ENCODE measurements around the gene DIP2A. TPM values are rescaled to one million over a fixed set of nuclear protein-coding genes. Genes with fewer than 3 reads are reported as not detected.

Gene DIP2A
- total and polyA plus RNA-seq, 2 of the 13 experiments (the other 11 are each of a cell fraction or from before 2014, with no cell fraction given), result 18.5 to 37.6 TPM

DNA sequence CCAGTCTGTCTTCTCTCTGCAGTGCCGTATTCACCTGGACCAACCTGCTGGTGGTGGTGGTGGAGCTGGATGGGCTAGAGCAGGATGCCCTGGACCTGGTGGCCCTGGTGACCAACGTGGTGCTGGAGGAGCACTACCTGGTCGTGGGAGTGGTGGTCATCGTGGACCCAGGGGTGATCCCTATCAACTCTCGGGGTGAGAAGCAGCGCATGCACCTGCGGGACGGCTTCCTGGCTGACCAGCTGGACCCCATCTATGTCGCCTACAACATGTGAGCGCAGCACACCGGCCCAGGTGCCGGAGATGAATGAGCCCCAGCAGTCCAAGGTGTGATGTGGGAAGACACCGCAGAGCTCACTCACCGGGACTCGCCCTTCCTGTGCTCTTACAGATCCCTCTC is 108.7 kb downstream of the DIP2A start:
- Histone ChIP-seq H2AFZ (ENCODE audit: low read length) (no peak overlapping the region), H3K9me3 (ENCODE audit: low read length) (no peaks in the 10 kb centered on the region), H3K79me2 (ENCODE audit: insufficient read depth, low read length) (no peaks in the 10 kb centered on the region), H3K27me3 (ENCODE audit: control insufficient read depth in 1 of 2, insufficient read depth in 2 of 2, low read length in 2 of 2) (no peaks in the 10 kb centered on the region), H3K27ac (ENCODE audit: extremely low read length, insufficient read depth, low read length) (no peak overlapping the region), H3K36me3 (replicated peaks in 1 of 2; ENCODE audit: control insufficient read depth in 1 of 2, insufficient read depth in 2 of 2, low read length in 2 of 2) (peaks cover 8 to 33% of the 10 kb centered on the region in 2 experiments; a peak in 4 of 5 replicates), H3K4me3 (replicated peaks in 1 of 3; ENCODE audit: insufficient read depth in 1 of 3, low read depth in 2 of 3, low read length in 3 of 3) (no peak overlapping the region), H3K4me1 (ENCODE audit: insufficient read depth, low read length) (no peaks in the 10 kb centered on the region), H4K20me1 (ENCODE audit: insufficient read depth, low read length) (no peaks in the 10 kb centered on the region), H3K9ac (ENCODE audit: insufficient read depth, low read depth, low read length) (no peak overlapping the region), H3K4me2 (ENCODE audit: low read depth, low read length) (no peak overlapping the region)
- BruUV-seq (replicated peaks), result no TSS peak
- ATAC-seq (no peak), FAIRE-seq (no peak), DNase-seq (ENCODE audit: low spot score) (no peak)
- in situ Hi-C loops (cut with HindIII; ENCODE audit: extremely low pct_ligation_motif_present, low pct_unique_long_range_greater_than_20kb) (no loop called here), intact Hi-C loops (cut with micrococcal nuclease; ENCODE audit: unreplicated experiment) (no loop called here)
- TF ChIP-seq ZNF253 (CRISPR knock-in tag; IDR thresholded peaks at IDR 0.05; ENCODE audit: borderline replicate concordance) (no peak), RAD21 (CRISPR knock-in tag; IDR thresholded peaks at IDR 0.05) (no peak), ZNF230 (CRISPR knock-in tag; IDR thresholded peaks at IDR 0.05) (no peak), HOXA5 (CRISPR knock-in tag; IDR thresholded peaks at IDR 0.05) (no peak), ZSCAN31 (CRISPR knock-in tag; IDR thresholded peaks at IDR 0.05; ENCODE audit: low read depth) (no peak), ZNF136 (CRISPR knock-in tag; IDR thresholded peaks at IDR 0.05; ENCODE audit: low read depth) (no peak), NFRKB (IDR thresholded peaks at IDR 0.05) (no peak), PITX1 (CRISPR knock-in tag; IDR thresholded peaks at IDR 0.05) (no peak), ZNF572 (CRISPR knock-in tag; IDR thresholded peaks at IDR 0.05) (no peak), ZNF329 (CRISPR knock-in tag; IDR thresholded peaks at IDR 0.05; ENCODE audit: low read depth) (no peak)
- POLR2A ChIA-PET, result no interaction called here
- CTCF ChIA-PET (ENCODE audit: low intra/inter-chr PET ratio, low total read pairs), result no interaction called here
- 97% methylated on average over 8 of the region's 15 CpGs for WGBS (ENCODE audit: low lambda C conversion rate)

- H3K27ac ChIP-seq (ENCODE audit: extremely low read length, insufficient read depth, low read length), result no peak overlapping the region
- no peak overlapping the region for H3K4me3 ChIP-seq (replicated peaks in 1 of 3; ENCODE audit: insufficient read depth in 1 of 3, low read depth in 2 of 3, low read length in 3 of 3)
- WGBS (ENCODE audit: low lambda C conversion rate), result 92% methylated on average over 4 of the region's 4 CpGs
- no peaks in the 10 kb centered on the region for H3K79me2 ChIP-seq (ENCODE audit: insufficient read depth, low read length)
- no peak for FAIRE-seq
- no peak overlapping the region for H3K4me2 ChIP-seq (ENCODE audit: low read depth, low read length)
- intact Hi-C loops (cut with micrococcal nuclease; ENCODE audit: unreplicated experiment), result no loop called here
- no peaks in the 10 kb centered on the region for H3K9me3 ChIP-seq (ENCODE audit: low read length)
- TF ChIP-seq ZMYM2 (CRISPR knock-in tag; IDR thresholded peaks at IDR 0.05) (no peak), MAFK (conservative IDR thresholded peaks at IDR 0.05 in 1 of 2, IDR thresholded peaks at IDR 0.05 in 1 of 2; ENCODE audit: low read length in 2 of 2) (peak; percentile 65 to 73), HDAC1 (CRISPR knock-in tag; IDR thresholded peaks at IDR 0.05) (no peak), MAFF (IDR thresholded peaks at IDR 0.05; ENCODE audit: low read depth, low read length) (peak; percentile 45; the same call in 1 of the 2 replicates), ZNF10 (CRISPR knock-in tag; IDR thresholded peaks at IDR 0.05; ENCODE audit: borderline replicate concordance, low read depth) (no peak), ELF1 (CRISPR knock-in tag; IDR thresholded peaks at IDR 0.05) (no peak), ZNF879 (CRISPR knock-in tag; IDR thresholded peaks at IDR 0.05) (no peak), BCL3 (CRISPR knock-in tag; IDR thresholded peaks at IDR 0.05) (no peak)
- CTCF ChIA-PET (ENCODE audit: low intra/inter-chr PET ratio, low total read pairs), result no interaction called here
- BruUV-seq (replicated peaks), result no TSS peak
- no peaks in the 10 kb centered on the region for H3K4me1 ChIP-seq (ENCODE audit: insufficient read depth, low read length)
- H3K27me3 ChIP-seq (ENCODE audit: control insufficient read depth in 1 of 2, insufficient read depth in 2 of 2, low read length in 2 of 2), result no peaks in the 10 kb centered on the region
- H2AFZ ChIP-seq (ENCODE audit: low read length), result no peak overlapping the region
- in situ Hi-C loops (cut with HindIII; ENCODE audit: extremely low pct_ligation_motif_present, low pct_unique_long_range_greater_than_20kb), result no loop called here
- ATAC-seq, result no peak
- no peak overlapping the region for H3K9ac ChIP-seq (ENCODE audit: insufficient read depth, low read depth, low read length)
- H3K36me3 ChIP-seq (replicated peaks in 1 of 2; ENCODE audit: control insufficient read depth in 1 of 2, insufficient read depth in 2 of 2, low read length in 2 of 2), result peaks cover 8 to 24% of the 10 kb centered on the region in 2 experiments; a peak in 4 of 5 replicates
- H4K20me1 ChIP-seq (ENCODE audit: insufficient read depth, low read length), result no peaks in the 10 kb centered on the region
- POLR2A ChIA-PET, result no interaction called here
- DNase-seq (ENCODE audit: low spot score), result no peak
Observed at GRCh38 chr21:46568562-46568961, 109.9 kb downstream of the DIP2A start.

Measured in HepG2 (cell line).